DOHH2 (cell line): ENCODE measurements around the gene PGRMC1.

Experiments
- EZH2phosphoT487 ChIP-seq: fragments of 200-600 bp; sonication (generic); IDR thresholded peaks from 2 replicates; pipeline ENCODE4 v1.6.1; 2017; ENCODE audit warnings: borderline replicate concordance, mild to moderate bottlenecking, antibody characterized with exemption, low read length, moderate library complexity, mixed read lengths
- TF ChIP-seq, protein P1 (sequence below): fragments of 200-600 bp; sonication (generic); IDR thresholded peaks from one replicate; pipeline ENCODE4 v1.5.1; 2014; ENCODE audit warnings: antibody characterized with exemption, mild to moderate bottlenecking, low read depth, low read length; ENCODE audit not compliant: poor library complexity, severe bottlenecking

DNA sequence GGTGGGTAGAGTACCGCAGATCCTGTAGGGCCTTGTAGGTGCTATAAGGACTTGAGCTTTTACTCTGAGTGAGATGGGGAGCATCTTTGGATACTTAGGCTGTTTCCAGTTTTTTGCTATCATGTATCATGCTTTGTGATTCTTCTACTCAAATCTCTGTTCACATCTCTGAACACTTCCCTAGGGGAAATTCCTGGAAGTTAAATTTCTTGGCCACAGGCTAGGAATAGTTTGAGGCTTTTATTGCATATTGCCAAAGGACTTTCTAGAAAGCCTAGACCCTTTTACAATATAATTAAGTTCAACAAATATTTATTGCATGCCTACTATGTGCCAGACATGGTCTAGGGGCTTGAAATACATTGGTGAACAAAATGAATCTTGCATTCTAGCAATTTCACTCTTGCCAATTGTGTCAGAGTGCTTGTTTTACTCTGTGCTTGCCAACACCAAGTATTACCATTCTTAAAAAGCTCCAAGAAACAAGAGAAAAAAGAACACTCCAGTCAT is 4.1 kb upstream of the PGRMC1 start:
- TF ChIP-seq, protein P1, sequence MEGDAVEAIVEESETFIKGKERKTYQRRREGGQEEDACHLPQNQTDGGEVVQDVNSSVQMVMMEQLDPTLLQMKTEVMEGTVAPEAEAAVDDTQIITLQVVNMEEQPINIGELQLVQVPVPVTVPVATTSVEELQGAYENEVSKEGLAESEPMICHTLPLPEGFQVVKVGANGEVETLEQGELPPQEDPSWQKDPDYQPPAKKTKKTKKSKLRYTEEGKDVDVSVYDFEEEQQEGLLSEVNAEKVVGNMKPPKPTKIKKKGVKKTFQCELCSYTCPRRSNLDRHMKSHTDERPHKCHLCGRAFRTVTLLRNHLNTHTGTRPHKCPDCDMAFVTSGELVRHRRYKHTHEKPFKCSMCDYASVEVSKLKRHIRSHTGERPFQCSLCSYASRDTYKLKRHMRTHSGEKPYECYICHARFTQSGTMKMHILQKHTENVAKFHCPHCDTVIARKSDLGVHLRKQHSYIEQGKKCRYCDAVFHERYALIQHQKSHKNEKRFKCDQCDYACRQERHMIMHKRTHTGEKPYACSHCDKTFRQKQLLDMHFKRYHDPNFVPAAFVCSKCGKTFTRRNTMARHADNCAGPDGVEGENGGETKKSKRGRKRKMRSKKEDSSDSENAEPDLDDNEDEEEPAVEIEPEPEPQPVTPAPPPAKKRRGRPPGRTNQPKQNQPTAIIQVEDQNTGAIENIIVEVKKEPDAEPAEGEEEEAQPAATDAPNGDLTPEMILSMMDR: no peak
- no peak for TF ChIP-seq EZH2phosphoT487
